ENCODE measurements around the gene GRID1. TPM values are rescaled to one million over a fixed set of nuclear protein-coding genes. Genes with fewer than 3 reads are reported as not detected.

The GRID1 gene
- total RNA-seq, 1 experiment from 2014 or later, result 5.6 TPM

GRCh38 chr10:85603151-85603940 is 763.2 kb downstream of the GRID1 start:
- Histone ChIP-seq H3K4me2 (ENCODE audit: low read length) (no peak overlapping the region), H2AFZ (ENCODE audit: low read depth, low read length, poor library complexity, severe bottlenecking) (no peak overlapping the region), H3K4me3 (replicated peaks in 1 of 2; ENCODE audit: low read depth in 1 of 2, low read length in 2 of 2) (no peak overlapping the region), H3K4me1 (ENCODE audit: control insufficient read depth in 1 of 2, insufficient read depth in 2 of 2, low read length in 2 of 2) (no peaks in the 10 kb centered on the region), H4K20me1 (ENCODE audit: insufficient read depth) (no peaks in the 10 kb centered on the region), H3K9me2 (ENCODE audit: insufficient read depth) (no peaks in the 10 kb centered on the region), H3K9ac (ENCODE audit: low read length) (no peak overlapping the region), H3K36me3 (ENCODE audit: control insufficient read depth in 1 of 2, insufficient read depth in 2 of 2, low read length in 2 of 2) (no peaks in the 10 kb centered on the region), H3K27me3 (ENCODE audit: insufficient read depth, low read length) (peaks cover 5% of the 10 kb centered on the region), H3K27ac (ENCODE audit: low read depth, low read length) (no peak overlapping the region), H3K9me3 (ENCODE audit: control insufficient read depth in 1 of 2, insufficient read depth in 1 of 2, low read depth in 1 of 2, low read length in 2 of 2) (no peaks in the 10 kb centered on the region), H3K79me2 (ENCODE audit: insufficient read depth, low read length) (no peaks in the 10 kb centered on the region)
- ChIA-PET RAD21 (ENCODE audit: low non-redundant PET in 1 of 2, low total read pairs in 2 of 2, uncharacterized antibody in 2 of 2, unreplicated experiment in 2 of 2) (no interaction called here), CTCF (no interaction called here), POLR2A (no interaction called here)
- ATAC-seq (no peak), DNase-seq (ENCODE audit: low read depth, low spot score) (no peak)
- intact Hi-C loops (cut with micrococcal nuclease), result no loop called here
- TF ChIP-seq TCF7L2 (IDR thresholded peaks at IDR 0.05; ENCODE audit: borderline replicate concordance, extremely low read depth, insufficient read depth, insufficient read length) (no peak), SRF (IDR thresholded peaks at IDR 0.05; ENCODE audit: low read depth) (no peak), ZFX (IDR thresholded peaks at IDR 0.05) (no peak), CEBPB (IDR thresholded peaks at IDR 0.05; ENCODE audit: low read depth) (no peak), FOSL1 (IDR thresholded peaks at IDR 0.05; ENCODE audit: low read depth) (no peak)
- no TSS peak for BruUV-seq (replicated peaks)

GRCh38 chr10:85602713-85603112 is 763.9 kb downstream of the GRID1 start:
- Histone ChIP-seq H3K4me1 (ENCODE audit: control insufficient read depth in 1 of 2, insufficient read depth in 2 of 2, low read length in 2 of 2) (no peaks in the 10 kb centered on the region), H3K4me2 (ENCODE audit: low read length) (no peak overlapping the region), H3K9me2 (ENCODE audit: insufficient read depth) (no peaks in the 10 kb centered on the region), H3K9ac (ENCODE audit: low read length) (no peak overlapping the region), H2AFZ (ENCODE audit: low read depth, low read length, poor library complexity, severe bottlenecking) (no peak overlapping the region), H3K36me3 (ENCODE audit: control insufficient read depth in 1 of 2, insufficient read depth in 2 of 2, low read length in 2 of 2) (no peaks in the 10 kb centered on the region), H3K9me3 (ENCODE audit: control insufficient read depth in 1 of 2, insufficient read depth in 1 of 2, low read depth in 1 of 2, low read length in 2 of 2) (no peaks in the 10 kb centered on the region), H4K20me1 (ENCODE audit: insufficient read depth) (no peaks in the 10 kb centered on the region), H3K4me3 (replicated peaks in 1 of 2; ENCODE audit: low read depth in 1 of 2, low read length in 2 of 2) (no peak overlapping the region), H3K27ac (ENCODE audit: low read depth, low read length) (no peak overlapping the region), H3K79me2 (ENCODE audit: insufficient read depth, low read length) (no peaks in the 10 kb centered on the region), H3K27me3 (ENCODE audit: insufficient read depth, low read length) (peaks cover 5% of the 10 kb centered on the region)
- RAD21 ChIA-PET (ENCODE audit: low non-redundant PET in 1 of 2, low total read pairs in 2 of 2, uncharacterized antibody in 2 of 2, unreplicated experiment in 2 of 2), result no interaction called here
- BruUV-seq (replicated peaks), result no TSS peak
- CTCF ChIA-PET, result no interaction called here
- no peak for DNase-seq (ENCODE audit: low read depth, low spot score)
- intact Hi-C loops (cut with micrococcal nuclease), result no loop called here
- ATAC-seq, result no peak
- TF ChIP-seq JUND (IDR thresholded peaks at IDR 0.05), result no peak
- no peak for TF ChIP-seq TCF7L2 (IDR thresholded peaks at IDR 0.05; ENCODE audit: borderline replicate concordance, extremely low read depth, insufficient read depth, insufficient read length)
- POLR2A ChIA-PET, result no interaction called here

Data from HCT116 (cell line).